GM21423 (cell line): ENCODE measurements around the gene FRG1.
A peak's percentile ranks its signal among the peaks of the same experiment; 100 is the strongest.
"Not testable (repeated sequence)": the region's sequence is repeated elsewhere in the genome, so short reads cannot be mapped to it uniquely, and the experiment has no call there.

ENCODE experiments used
- ATAC-seq: cut with Tn5 transposase; IDR thresholded peaks from one replicate; pipeline ENCODE4 v1.9.1; 2021; ENCODE audit warnings: mild to moderate bottlenecking, moderate library complexity; ENCODE audit not compliant: unreplicated experiment

FRG1 gene

GRCh38 chr4:189940178-189941004 is at the start of gene FRG1:
TSS of gene FRG1 (plus strand) at chr4:189940872. CDS start at chr4:189941010, 138 bp downstream.
- peak; percentile 100 for ATAC-seq

- no peak for ATAC-seq
These were observed 43.0 kb upstream of the FRG1 start for GRCh38 chr4:189897667-189898066.

GRCh38 chr4:189899481-189900015 is 41.1 kb upstream of the FRG1 start:
- ATAC-seq, result not testable (repeated sequence)

- peak; percentile 83 for ATAC-seq
These were observed 36.1 kb upstream of the FRG1 start for GRCh38 chr4:189904420-189905027.

GRCh38 chr4:189912170-189912569 is 28.5 kb upstream of the FRG1 start:
- no peak for ATAC-seq

- ATAC-seq, result no peak
These were observed 23.3 kb upstream of the FRG1 start for GRCh38 chr4:189917161-189917891.

- no peak for ATAC-seq
These were observed 19.6 kb upstream of the FRG1 start for GRCh38 chr4:189921058-189921457.

GRCh38 chr4:189926742-189927141 is 13.9 kb upstream of the FRG1 start:
- not testable (repeated sequence) for ATAC-seq

GRCh38 chr4:189941005-189941450 is 356 bp downstream of the FRG1 start:
- ATAC-seq, result no peak

- ATAC-seq, result not testable (repeated sequence)
These were observed 1.7 kb downstream of the FRG1 start for GRCh38 chr4:189942412-189942811.

- ATAC-seq, result not testable (repeated sequence)
These were observed 3.4 kb downstream of the FRG1 start for GRCh38 chr4:189944077-189944476.

GRCh38 chr4:189946906-189947305 is 6.2 kb downstream of the FRG1 start:
- not testable (repeated sequence) for ATAC-seq

GRCh38 chr4:189948486-189948885 is 7.8 kb downstream of the FRG1 start:
- not testable (repeated sequence) for ATAC-seq

- not testable (repeated sequence) for ATAC-seq
These were observed 28.6 kb downstream of the FRG1 start for GRCh38 chr4:189969291-189969690.

GRCh38 chr4:189973646-189974045 is 33.0 kb downstream of the FRG1 start:
- ATAC-seq, result no peak

- no peak for ATAC-seq
These were observed 33.4 kb downstream of the FRG1 start for GRCh38 chr4:189974056-189974455.

GRCh38 chr4:189979196-189980047 is 38.8 kb downstream of the FRG1 start:
- no peak for ATAC-seq

- not testable (repeated sequence) for ATAC-seq
These were observed 39.6 kb downstream of the FRG1 start for GRCh38 chr4:189980292-189980691.

- no peak for ATAC-seq
These were observed 41.3 kb downstream of the FRG1 start for GRCh38 chr4:189981970-189982369.

- not testable (repeated sequence) for ATAC-seq
These were observed 43.3 kb downstream of the FRG1 start for GRCh38 chr4:189983916-189984526.
